ENCODE measurements around the gene TUBGCP3.

- no peak for TF ChIP-seq CTCF (conservative IDR thresholded peaks at IDR 0.05; ENCODE audit: low read length)
- no peak for TF ChIP-seq EZH2phosphoT487 (IDR thresholded peaks at IDR 0.05; ENCODE audit: borderline replicate concordance, low read depth, low read length)
Measured at GRCh38 chr13:112592181-112592580, 4.2 kb upstream of the TUBGCP3 start.

Measured in OCI-LY7 (cell line).